NT2/D1 (cell line): ENCODE measurements around the gene PAPLN.

Experiments used
- SUZ12 ChIP-seq: IDR thresholded peaks from 2 replicates; pipeline ENCODE4 v1.6.1; 2011; ENCODE audit not compliant: insufficient read length, insufficient read depth; ENCODE audit errors: extremely low read depth
- ZNF274 ChIP-seq: IDR thresholded peaks from 2 replicates; pipeline ENCODE4 v1.6.1; 2011; ENCODE audit warnings: mild to moderate bottlenecking, low read depth, low read length

DNA sequence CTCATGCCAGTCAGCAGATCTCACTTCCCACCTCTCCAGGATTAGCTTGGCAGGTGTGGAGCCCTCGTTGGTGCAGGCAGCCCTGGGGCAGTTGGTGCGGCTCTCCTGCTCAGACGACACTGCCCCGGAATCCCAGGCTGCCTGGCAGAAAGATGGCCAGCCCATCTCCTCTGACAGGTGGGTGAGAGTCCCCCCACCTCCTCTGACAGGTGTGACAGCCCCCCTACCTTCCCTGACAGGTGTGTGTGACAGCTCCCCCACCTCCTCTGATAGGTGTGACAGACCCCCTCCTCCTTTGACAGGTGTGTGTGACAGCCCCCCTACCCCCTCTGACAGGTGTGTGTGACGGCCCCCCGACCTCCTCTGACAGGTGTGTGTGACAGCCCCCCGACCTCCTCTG lies 26.3 kb downstream of the PAPLN start:
- TF ChIP-seq SUZ12 (no peak), ZNF274 (no peak)
